Stimulated activated CD4-positive, alpha-beta T cell treated with anti-CD3 and anti-CD28 coated beads, Interleukin-1b, Interleukin-23, amount 100 ng/mL, for 48 hours (primary cell): ENCODE data around the gene LIN28A.

Source experiments
- DNase-seq: peaks from one replicate; pipeline ENCODE4 v3.0.0-alpha.2; 2020

Gene LIN28A

DNA sequence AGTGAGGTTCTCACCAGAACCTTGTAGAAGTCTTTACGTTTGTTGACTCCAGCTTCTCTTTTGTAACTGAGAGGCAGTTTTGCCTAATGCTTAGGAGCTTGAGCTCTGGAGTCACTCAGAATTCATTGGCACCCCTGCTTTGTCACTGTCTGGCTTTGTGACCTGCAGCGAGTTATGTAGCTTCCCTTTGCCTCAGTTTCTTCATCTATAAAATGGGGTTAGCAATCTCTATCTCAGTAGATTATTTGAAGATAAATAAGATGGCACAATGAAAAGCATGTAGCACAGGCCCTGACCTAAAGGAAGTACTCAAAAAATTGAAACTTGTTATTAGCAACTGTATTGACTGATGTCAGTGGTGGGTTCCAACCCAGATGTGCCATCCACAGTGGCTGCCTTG is 29.6 kb downstream of the LIN28A start:
- no peak for DNase-seq

GRCh38 chr1:26449868-26450267 is 39.3 kb downstream of the LIN28A start:
- no peak for DNase-seq

DNA sequence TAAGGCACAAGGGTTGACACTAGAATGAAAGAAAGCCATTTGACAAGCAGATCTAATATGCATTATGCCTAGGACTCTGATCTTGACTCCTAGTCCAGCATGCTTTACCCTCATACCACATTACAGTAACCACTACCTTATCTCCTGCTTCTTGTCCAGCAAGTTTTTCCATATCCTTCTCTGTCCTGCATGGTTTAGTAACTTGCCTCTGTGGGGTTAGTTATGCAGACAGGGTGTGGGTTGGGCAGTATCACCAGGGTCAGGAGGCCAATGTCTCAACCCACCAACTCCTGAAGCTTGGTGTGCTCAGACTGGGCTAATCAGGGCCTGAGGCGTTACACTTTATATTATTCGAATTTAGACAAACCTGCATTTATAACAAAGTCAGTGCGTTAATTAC is 40.3 kb downstream of the LIN28A start:
- no peak for DNase-seq

- DNase-seq: no peak
Measured at GRCh38 chr1:26452459-26453183, 42.0 kb downstream of the LIN28A start.

GRCh38 chr1:26459148-26459547 is 48.5 kb downstream of the LIN28A start:
- DNase-seq: no peak

DNA sequence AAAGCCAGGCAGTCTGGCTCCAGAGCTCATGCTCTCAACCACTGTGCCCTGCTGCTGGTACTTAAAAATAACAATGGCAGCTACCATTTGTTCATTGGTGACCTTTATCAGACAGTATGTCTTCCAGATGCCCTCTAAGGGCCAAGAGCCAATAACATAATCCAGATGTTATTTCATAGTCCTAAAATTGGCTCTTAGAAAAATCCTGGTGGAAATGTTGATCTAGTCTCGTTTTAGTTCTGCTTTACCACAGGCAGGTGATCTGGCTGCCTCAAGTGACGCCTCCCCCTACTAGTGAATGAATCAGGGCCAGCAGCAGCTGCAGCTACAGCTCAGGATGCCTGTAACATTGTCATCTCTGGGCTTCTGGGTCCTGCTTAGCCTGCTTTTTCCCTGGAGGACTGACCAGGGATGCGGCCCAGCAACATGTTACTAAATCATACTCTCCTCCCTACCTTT is 49.0 kb downstream of the LIN28A start:
- no peak for DNase-seq

- DNase-seq: no peak
Measured at GRCh38 chr1:26468911-26469310, 58.3 kb downstream of the LIN28A start.

DNA sequence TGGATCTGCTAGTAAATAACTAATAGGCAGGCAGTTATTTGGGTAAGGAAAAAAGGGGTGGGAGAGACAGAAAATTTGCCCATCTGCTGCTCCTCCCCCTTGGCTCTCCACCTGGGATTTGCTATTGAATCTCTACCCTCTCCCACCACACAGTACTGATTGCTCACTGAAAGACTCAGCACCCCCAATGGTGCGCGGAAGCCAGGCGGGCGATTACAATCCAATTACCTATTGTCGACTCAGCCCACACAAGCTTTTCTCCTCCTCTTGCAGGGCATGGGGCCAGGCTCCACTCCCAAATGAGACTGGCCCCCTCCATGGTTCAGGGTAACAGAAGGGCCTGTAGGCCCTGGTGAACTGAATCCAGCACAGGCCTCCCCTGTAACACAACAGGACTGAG is 58.9 kb downstream of the LIN28A start:
- no peak for DNase-seq

DNA sequence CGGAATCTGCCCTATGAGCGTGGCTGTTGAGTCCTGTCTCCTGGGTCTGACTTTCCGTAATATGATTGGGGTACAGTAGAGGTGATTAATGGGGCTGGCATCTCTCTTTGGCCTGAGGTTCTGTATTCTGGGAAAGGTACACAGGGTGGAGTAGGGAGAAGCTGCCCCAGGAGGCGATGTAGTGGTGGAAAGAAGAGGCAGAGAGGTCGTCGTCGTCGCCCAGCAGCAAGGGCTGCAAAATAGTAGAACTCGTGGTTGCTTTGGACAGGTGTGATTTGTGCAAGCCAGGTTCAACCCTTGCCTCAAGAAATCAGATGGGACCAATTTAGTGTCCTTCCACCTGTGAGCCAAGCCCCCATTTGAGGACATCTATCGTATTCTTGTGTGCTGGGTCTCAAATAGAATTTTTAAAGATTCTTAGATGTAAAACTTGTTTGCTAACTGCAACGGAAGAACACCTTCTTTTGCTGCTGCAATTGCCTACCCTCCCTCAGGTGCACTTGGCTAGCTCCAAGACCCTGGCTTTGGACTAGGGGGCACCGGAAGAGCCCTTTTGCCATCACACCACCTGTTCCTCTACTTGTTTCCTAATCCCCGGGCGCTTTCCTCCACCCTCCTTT is 60.4 kb downstream of the LIN28A start:
- DNase-seq: no peak

DNA sequence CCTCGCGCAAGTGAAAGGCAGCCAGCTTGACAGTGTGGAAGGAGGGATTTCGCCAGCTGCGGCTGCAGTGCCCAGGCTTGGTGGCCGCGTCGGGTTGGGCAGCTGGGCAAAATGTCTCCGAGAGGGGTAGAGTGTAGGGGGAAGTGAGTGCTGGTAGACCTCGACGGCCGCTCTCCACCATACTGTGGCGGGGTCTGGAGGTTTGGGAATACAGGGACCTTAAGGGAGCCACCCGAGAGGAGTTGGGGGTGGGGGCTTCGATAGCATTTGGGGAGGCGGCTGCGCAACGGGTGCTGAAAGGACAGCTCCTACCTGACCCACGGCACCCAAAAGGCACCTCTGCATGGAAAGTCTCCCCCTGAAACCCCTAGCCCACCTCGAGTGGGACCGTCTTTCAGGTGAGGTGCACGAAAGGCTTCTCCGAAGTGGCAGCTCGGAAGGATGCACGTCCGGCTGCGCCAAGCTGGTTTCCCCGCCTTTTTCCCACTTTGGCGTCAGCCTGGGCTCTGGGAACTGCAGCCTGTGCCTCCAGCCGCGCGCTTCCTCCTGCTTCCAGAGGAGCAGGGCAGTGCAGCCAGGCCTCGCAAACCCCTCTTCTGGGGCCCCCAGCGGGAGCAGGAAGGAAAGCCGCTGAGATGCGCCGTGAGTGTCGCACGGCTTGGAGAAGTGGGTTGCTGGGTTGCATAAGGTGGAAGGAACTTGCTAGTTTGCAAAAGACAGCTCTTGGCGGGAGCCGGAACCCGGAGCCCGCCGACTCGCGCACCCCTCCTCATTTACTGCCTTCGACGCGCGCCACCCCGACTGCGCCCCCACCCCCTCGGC is 61.1 kb downstream of the LIN28A start:
- peak; percentile 44 for DNase-seq

GRCh38 chr1:26472320-26472900 is 61.8 kb downstream of the LIN28A start, which contains the start of gene HMGN2:
Gene HMGN2, plus strand, starts transcription at chr1:26472440. Its CDS starts 173 bp downstream, at chr1:26472613.
- DNase-seq: peak; percentile 91

DNA sequence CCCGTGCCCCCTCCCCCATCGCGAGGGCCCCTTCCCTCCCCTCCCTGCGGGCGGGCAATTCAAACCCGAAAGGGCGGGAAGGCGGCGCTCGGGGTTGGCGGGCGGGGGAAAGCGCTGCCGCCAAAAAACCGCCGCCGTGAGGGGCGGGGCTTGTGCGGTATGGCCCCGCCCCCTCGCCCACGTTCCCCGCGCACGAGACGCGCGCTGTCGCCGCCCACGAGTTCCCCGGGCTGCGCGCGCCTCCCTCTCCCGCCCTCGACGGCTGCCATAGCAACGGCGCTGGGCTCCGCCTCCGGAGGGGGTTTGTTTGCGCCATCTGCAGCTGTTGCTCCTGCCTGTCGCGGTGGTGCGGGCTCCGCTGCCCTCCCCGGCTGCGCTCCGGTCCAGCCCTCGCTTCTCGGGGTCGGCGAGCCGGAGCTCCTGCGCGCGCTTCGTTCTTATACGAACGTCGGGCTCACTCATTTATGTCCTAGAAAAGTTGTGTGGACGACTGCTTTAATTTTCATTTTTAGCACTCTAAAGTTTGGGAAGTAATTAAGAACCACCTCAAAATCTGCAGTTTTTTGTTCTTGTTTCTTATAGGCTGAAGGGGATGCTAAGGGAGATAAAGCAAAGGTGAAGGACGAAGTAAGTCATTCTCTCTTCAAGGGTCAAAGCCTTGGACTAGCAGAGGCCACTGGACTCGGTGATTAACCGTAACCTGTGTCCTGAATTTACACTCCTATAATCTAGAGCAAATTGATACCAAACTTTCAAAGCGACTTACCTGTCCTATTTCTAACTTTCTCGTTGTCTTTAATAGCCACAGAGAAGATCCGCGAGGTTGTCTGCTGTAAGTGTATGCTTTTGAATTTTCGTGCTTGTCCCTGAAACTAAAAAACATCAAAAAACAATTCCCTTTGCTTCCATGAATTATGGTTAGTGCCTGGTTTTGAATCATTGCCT is 62.6 kb downstream of the LIN28A start:
- DNase-seq: peak; percentile 96

GRCh38 chr1:26474818-26475217 is 64.2 kb downstream of the LIN28A start:
- DNase-seq: no peak

- no peak for DNase-seq
Measured at GRCh38 chr1:26475989-26476388, 65.4 kb downstream of the LIN28A start.

GRCh38 chr1:26476958-26477357 is 66.3 kb downstream of the LIN28A start:
- no peak for DNase-seq

DNA sequence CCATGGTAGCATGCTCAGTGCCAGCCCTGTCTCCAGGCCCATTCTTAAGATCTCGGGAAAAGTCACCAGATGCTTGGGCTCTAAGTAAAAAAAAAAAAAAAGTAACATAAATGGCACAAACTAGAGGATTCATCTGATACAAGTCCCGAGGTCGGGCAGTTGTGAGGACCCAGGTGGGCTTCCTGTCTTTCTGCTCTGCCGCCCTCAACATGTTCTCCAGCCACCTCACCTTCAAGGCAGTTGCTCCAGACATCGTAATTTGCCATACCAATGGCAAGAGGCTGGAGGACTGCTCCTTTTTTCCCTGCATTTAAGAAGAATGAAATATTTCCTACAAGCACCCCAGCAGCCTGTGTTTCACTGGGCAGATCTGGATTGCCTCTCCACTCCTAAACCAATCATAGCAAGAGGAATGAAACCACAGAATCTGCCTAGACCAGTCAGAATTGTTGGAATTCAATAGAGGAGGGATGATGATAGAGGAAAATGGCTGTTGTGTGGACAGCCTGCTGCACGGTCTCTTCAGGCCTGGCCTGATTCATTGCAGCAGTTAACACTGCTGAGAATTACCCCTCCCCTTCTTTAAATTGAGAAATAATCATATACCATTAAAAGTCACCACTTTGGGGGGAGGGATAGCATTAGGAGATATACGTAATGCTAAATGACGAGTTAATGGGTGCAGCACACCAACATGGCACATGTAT is 67.0 kb downstream of the LIN28A start:
- DNase-seq: no peak

GRCh38 chr1:26478159-26478558 is 67.5 kb downstream of the LIN28A start:
- DNase-seq: no peak

DNA sequence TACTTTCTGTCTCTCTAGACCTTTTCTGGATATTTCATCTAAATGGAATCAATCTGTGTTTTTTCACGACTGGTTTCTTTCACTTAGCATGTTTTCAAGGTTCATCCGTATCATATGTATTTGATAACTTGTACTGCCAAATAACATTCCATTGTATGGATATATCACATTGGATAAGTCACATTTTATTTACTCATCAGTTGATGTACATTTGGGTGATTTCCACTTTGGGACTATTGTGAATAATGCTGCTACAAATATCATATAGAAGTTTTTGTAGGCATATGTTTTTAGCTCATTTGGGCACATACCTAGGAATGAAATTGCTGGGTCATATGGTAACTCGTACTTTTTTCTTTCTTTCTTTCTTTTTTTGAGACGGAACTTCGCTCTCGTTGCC is 68.4 kb downstream of the LIN28A start:
- no peak for DNase-seq
